Testis (tissue), 3 donors: ENCODE results near the gene NADSYN1. TPM values are rescaled to one million over a fixed set of nuclear protein-coding genes. Genes with fewer than 3 reads are reported as not detected.
"Not testable (repeated sequence)": the region's sequence is repeated elsewhere in the genome, so short reads cannot be mapped to it uniquely, and the experiment has no call there.

Experiments
- DNase-seq: peaks from one replicate; pipeline ENCODE4 v3.0.0-alpha.2; 2019
- H3K27ac ChIP-seq, 2 donors: fragments of 200-600 bp; sonication (generic); one replicate each; pipeline ENCODE4 v1.5.1; 2019
- H3K27me3 ChIP-seq: fragments of 200-600 bp; sonication (generic); one replicate; pipeline ENCODE4 v1.5.1; 2019
- H3K36me3 ChIP-seq: fragments of 200-600 bp; sonication (generic); one replicate; pipeline ENCODE4 v1.5.1; 2017; ENCODE audit warnings: low read depth; ENCODE audit errors: missing control alignments
- H3K4me1 ChIP-seq: fragments of 200-600 bp; sonication (generic); one replicate; pipeline ENCODE4 v1.5.1; 2019
- H3K4me3 ChIP-seq, 2 donors: fragments of 200-600 bp; sonication (generic); one replicate each; pipeline ENCODE4 v1.5.1; 2017 to 2019
- H3K9me3 ChIP-seq: fragments of 200-600 bp; sonication (generic); one replicate; pipeline ENCODE4 v1.5.1; 2017
- CTCF ChIP-seq, 3 experiments: fragments of 450-650 bp in 2 of 3; fragments of 200-600 bp in 1 of 3; sonication (generic) in 1 of 3; IDR thresholded peaks; one replicate each; pipeline ENCODE4 v1.5.1; 2016 to 2019; ENCODE audit warnings: antibody characterized with exemption in 3 of 3, mild to moderate bottlenecking in 2 of 3, moderate library complexity in 1 of 3
- POLR2A ChIP-seq: fragments of 450-650 bp; IDR thresholded peaks from one replicate; pipeline ENCODE4 v1.6.1; 2017; ENCODE audit warnings: antibody characterized with exemption, mild to moderate bottlenecking, moderate library complexity
- WGBS, 2 donors: methylation state at CpG; one replicate each; pipeline ENCODE4 v1.1.5; 2018; 5-methylcytosine and 5-hydroxymethylcytosine counted together
- intact Hi-C: fragments of 100-400 bp; cut with DNase I; formaldehyde crosslinking; loops from one replicate; pipeline ENCODE4 v1.15.1; 2023; ENCODE audit warnings: low total_unique reads
- polyA plus RNA-seq: library from polyadenylated mRNA; stranded (reverse); fragments of 350-450 nt; fragmentation: Illumina TruSeq; extraction: RNeasy Lipid Tissue Mini Kit (QIAGEN cat#74804); gene quantifications from one replicate; pipeline ENCODE4 v1.2.3, GENCODE V29; 2014; ENCODE audit warnings: low read depth, low replicate concordance; ENCODE audit not compliant: insufficient read depth
- total RNA-seq, 2 donors: library from RNA; depleted of rRNA; stranded (reverse); fragments of >200 nt; gene quantifications; one replicate each; pipeline ENCODE4 v1.2.3, GENCODE V29; 2016

Gene NADSYN1
- total and polyA plus RNA-seq, 3 donors from 2014 or later: 75.7 to 91.2 (median 79.4) TPM

GRCh38 chr11:71525938-71526495, 73.0 kb downstream of the NADSYN1 start:
- no peak overlapping the region for H3K4me3 ChIP-seq
- TF ChIP-seq POLR2A: no peak
- TF ChIP-seq CTCF (IDR thresholded peaks at IDR 0.05): no peak
- H3K27me3 ChIP-seq: no peaks in the 10 kb centered on the region
- H3K4me1 ChIP-seq: peaks cover 4% of the 10 kb centered on the region
- no peak for DNase-seq
- no peak overlapping the region for H3K27ac ChIP-seq
- no peaks in the 10 kb centered on the region for H3K36me3 ChIP-seq
- H3K9me3 ChIP-seq: no peaks in the 10 kb centered on the region
- 86 to 89% methylated on average over 1 to 2 of the region's 2 CpGs for WGBS, 2 donors
- intact Hi-C loops: no loop called here

GRCh38 chr11:71526796-71527575, 74.0 kb downstream of the NADSYN1 start, which contains the start of gene KRTAP5-7:
TSS of gene KRTAP5-7 (plus strand) at chr11:71527267. CDS start at chr11:71527301, 34 bp downstream.
- intact Hi-C loops, H3K27ac ChIP-seq, H3K4me3 ChIP-seq, H3K36me3 ChIP-seq, DNase-seq, H3K4me1 ChIP-seq, H3K9me3 ChIP-seq, H3K27me3 ChIP-seq: not testable (repeated sequence)
- WGBS, 2 donors: 42 to 58% methylated on average over 8 of the region's 10 CpGs

- no peak for TF ChIP-seq POLR2A
- no peak for TF ChIP-seq CTCF (IDR thresholded peaks at IDR 0.05)
- no peaks in the 10 kb centered on the region for H3K36me3 ChIP-seq
- DNase-seq: no peak
- 85 to 86% methylated on average over 6 of the region's 6 CpGs for WGBS, 2 donors
- H3K27me3 ChIP-seq: no peaks in the 10 kb centered on the region
- H3K9me3 ChIP-seq: no peaks in the 10 kb centered on the region
- intact Hi-C loops: no loop called here
- H3K4me3 ChIP-seq: no peak overlapping the region
- no peak overlapping the region for H3K27ac ChIP-seq
- peaks cover 4% of the 10 kb centered on the region for H3K4me1 ChIP-seq
Measured at GRCh38 chr11:71527576-71528210, 74.7 kb downstream of the NADSYN1 start.

- intact Hi-C loops: no loop called here
- 76 to 84% methylated on average over 11 of the region's 11 CpGs for whole genome bisulfite sequencing, 2 donors
- H3K4me3 ChIP-seq: no peak overlapping the region
- peaks cover 7% of the 10 kb centered on the region for H3K4me1 ChIP-seq
- H3K36me3 ChIP-seq: no peaks in the 10 kb centered on the region
- H3K9me3 ChIP-seq: no peaks in the 10 kb centered on the region
- no peaks in the 10 kb centered on the region for H3K27me3 ChIP-seq
- DNase-seq: no peak
- H3K27ac ChIP-seq: peak overlapping the region; percentile 18 to 67
- TF ChIP-seq CTCF (IDR thresholded peaks at IDR 0.05) (no peak), POLR2A (no peak)
Measured at GRCh38 chr11:71530602-71531001, 77.6 kb downstream of the NADSYN1 start.

- H3K36me3 ChIP-seq: no peaks in the 10 kb centered on the region
Measured at GRCh38 chr11:71532036-71532610, 79.1 kb downstream of the NADSYN1 start.

GRCh38 chr11:71534711-71535608, 82.0 kb downstream of the NADSYN1 start:
- H3K9me3 ChIP-seq, H3K27ac ChIP-seq, H3K27me3 ChIP-seq, intact Hi-C loops, H3K4me3 ChIP-seq, H3K4me1 ChIP-seq, H3K36me3 ChIP-seq, DNase-seq: not testable (repeated sequence)
- 50 to 75% methylated on average over 17 of the region's 17 CpGs for WGBS, 2 donors

More at GRCh38 chr11:71532036-71532610, 79.1 kb downstream of the NADSYN1 start:
- no peaks in the 10 kb centered on the region for H3K27me3 ChIP-seq
- TF ChIP-seq CTCF (IDR thresholded peaks at IDR 0.05) (no peak), POLR2A (no peak)
- no peak for DNase-seq
- no peak overlapping the region for H3K4me3 ChIP-seq
- no peaks in the 10 kb centered on the region for H3K9me3 ChIP-seq
- intact Hi-C loops: no loop called here
- peaks cover 7% of the 10 kb centered on the region for H3K4me1 ChIP-seq
- WGBS, 2 donors: 70 to 75% methylated on average over 10 of the region's 10 CpGs
- H3K27ac ChIP-seq: no peak overlapping the region
